ENCODE data around the gene C1QC.

DNA sequence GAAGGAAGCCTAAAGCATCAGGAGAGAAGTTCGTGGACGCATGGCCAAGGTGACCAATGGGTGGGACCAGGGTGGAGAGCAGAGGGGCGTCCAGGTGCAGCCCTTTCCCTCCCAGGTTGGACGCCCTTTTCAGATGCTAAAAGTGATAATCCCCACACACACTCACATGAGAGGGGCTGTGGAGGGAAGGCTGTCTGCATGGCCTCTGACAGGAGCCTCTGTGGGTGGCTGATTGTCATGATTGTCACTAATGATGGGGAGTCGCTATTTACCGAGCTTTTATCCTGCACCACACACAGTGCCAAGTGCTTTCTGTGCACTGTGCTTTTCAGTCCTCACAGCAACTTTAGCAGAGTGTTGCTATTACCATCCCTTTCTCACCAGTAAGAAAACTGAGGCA lies 34.1 kb upstream of the C1QC start:
- TF ChIP-seq, protein P1, sequence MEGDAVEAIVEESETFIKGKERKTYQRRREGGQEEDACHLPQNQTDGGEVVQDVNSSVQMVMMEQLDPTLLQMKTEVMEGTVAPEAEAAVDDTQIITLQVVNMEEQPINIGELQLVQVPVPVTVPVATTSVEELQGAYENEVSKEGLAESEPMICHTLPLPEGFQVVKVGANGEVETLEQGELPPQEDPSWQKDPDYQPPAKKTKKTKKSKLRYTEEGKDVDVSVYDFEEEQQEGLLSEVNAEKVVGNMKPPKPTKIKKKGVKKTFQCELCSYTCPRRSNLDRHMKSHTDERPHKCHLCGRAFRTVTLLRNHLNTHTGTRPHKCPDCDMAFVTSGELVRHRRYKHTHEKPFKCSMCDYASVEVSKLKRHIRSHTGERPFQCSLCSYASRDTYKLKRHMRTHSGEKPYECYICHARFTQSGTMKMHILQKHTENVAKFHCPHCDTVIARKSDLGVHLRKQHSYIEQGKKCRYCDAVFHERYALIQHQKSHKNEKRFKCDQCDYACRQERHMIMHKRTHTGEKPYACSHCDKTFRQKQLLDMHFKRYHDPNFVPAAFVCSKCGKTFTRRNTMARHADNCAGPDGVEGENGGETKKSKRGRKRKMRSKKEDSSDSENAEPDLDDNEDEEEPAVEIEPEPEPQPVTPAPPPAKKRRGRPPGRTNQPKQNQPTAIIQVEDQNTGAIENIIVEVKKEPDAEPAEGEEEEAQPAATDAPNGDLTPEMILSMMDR (IDR thresholded peaks at IDR 0.05): no peak
- TF ChIP-seq POLR2A (IDR thresholded peaks at IDR 0.05): no peak

Measured in testis (tissue), 2 donors.